HepG2 (cell line): ENCODE results near the gene DPY19L1. TPM values are rescaled to one million over a fixed set of nuclear protein-coding genes. Genes with fewer than 3 reads are reported as not detected.

ENCODE experiments used
- ELF3 ChIP-seq: IDR thresholded peaks from 2 replicates; pipeline ENCODE4 v1.6.1; 2016; ENCODE audit warnings: missing genetic modification reagents, missing compliant biosample characterization
- KAT2B ChIP-seq: fragments of 150-350 bp; IDR thresholded peaks from 2 replicates; pipeline ENCODE4 v1.6.1; 2014; ENCODE audit warnings: low read depth, low read length, borderline replicate concordance
- NBN ChIP-seq: fragments of 450-650 bp; conservative IDR thresholded peaks from 2 replicates; pipeline ENCODE4 v1.6.1; 2017
- NCOA2 ChIP-seq: sonication (generic); formaldehyde crosslinking; IDR thresholded peaks from 2 replicates; pipeline ENCODE4 v1.8.0; 2022; ENCODE audit warnings: inconsistent platforms
- NCOA5 ChIP-seq: sonication (generic); formaldehyde crosslinking; IDR thresholded peaks from 2 replicates; pipeline ENCODE4 v1.4.0; 2020; ENCODE audit warnings: missing genetic modification reagents
- POLR2AphosphoS5 ChIP-seq: IDR thresholded peaks from 2 replicates; pipeline ENCODE4 v1.6.1; 2012; ENCODE audit warnings: low read depth, low read length
- SALL2 ChIP-seq: sonication (generic); formaldehyde crosslinking; IDR thresholded peaks from 2 replicates; pipeline ENCODE4 v1.8.1; 2023; ENCODE audit warnings: mild to moderate bottlenecking, missing genetic modification reagents, inconsistent platforms
- SMAD9 ChIP-seq: sonication (generic); formaldehyde crosslinking; IDR thresholded peaks from 2 replicates; pipeline ENCODE4 v1.5.1; 2020; ENCODE audit warnings: mild to moderate bottlenecking, missing genetic modification reagents
- SYNCRIP ChIP-seq: fragments of 200-400 bp; formaldehyde crosslinking; IDR thresholded peaks from 2 replicates; pipeline ENCODE4 v1.6.1; 2018; ENCODE audit warnings: mild to moderate bottlenecking, low read depth, low read length; ENCODE audit not compliant: insufficient read depth
- TBP ChIP-seq: sonication (generic); formaldehyde crosslinking; IDR thresholded peaks from 2 replicates; pipeline ENCODE4 v1.5.0; 2020; ENCODE audit warnings: missing genetic modification reagents
- TMF1 ChIP-seq: sonication (generic); formaldehyde crosslinking; IDR thresholded peaks from 2 replicates; pipeline ENCODE4 v1.8.1; 2022; ENCODE audit warnings: low read depth, missing genetic modification reagents
- ZIK1 ChIP-seq: sonication (generic); formaldehyde crosslinking; IDR thresholded peaks from 2 replicates; pipeline ENCODE4 v1.5.0; 2020; ENCODE audit warnings: mild to moderate bottlenecking, low read depth, missing genetic modification reagents, borderline replicate concordance
- ZNF460 ChIP-seq: sonication (generic); formaldehyde crosslinking; IDR thresholded peaks from 2 replicates; pipeline ENCODE4 v1.5.1; 2020; ENCODE audit warnings: missing genetic modification reagents, mild to moderate bottlenecking, borderline replicate concordance
- ZNF468 ChIP-seq: sonication (generic); formaldehyde crosslinking; IDR thresholded peaks from 2 replicates; pipeline ENCODE4 v1.8.0; 2022; ENCODE audit warnings: mild to moderate bottlenecking, moderate library complexity, missing genetic modification reagents
- ZNF607 ChIP-seq: sonication (generic); formaldehyde crosslinking; IDR thresholded peaks from 2 replicates; pipeline ENCODE4 v1.5.1; 2020; ENCODE audit warnings: missing genetic modification reagents, mild to moderate bottlenecking, borderline replicate concordance
- ZNF768 ChIP-seq: sonication (generic); formaldehyde crosslinking; IDR thresholded peaks from 2 replicates; pipeline ENCODE4 v1.4.0; 2020; ENCODE audit warnings: missing genetic modification reagents
- polyA plus RNA-seq, 8 experiments: library from polyadenylated mRNA; depleted of rRNA in 3 of 8; stranded (reverse) in 7 of 8; unstranded in 1 of 8; fragments of >200 nt; fragmentation: Illumina TruSeq in 4 of 8; extraction: Trizol in 4 of 8; gene quantifications; 2 replicates each; pipeline versions ENCODE4 v1.2.1 to v1.2.3, GENCODE V29; 2011 to 2016; ENCODE audit warnings: low read depth in 4 of 8, missing spikeins in 1 of 8, mixed read lengths in 1 of 8; ENCODE audit not compliant: insufficient read depth in 1 of 8
- total RNA-seq, 5 experiments: library from RNA; depleted of rRNA; stranded (reverse); fragments of >200 nt; fragmentation: Illumina TruSeq; extraction: Trizol; gene quantifications; 2 replicates each; pipeline ENCODE4 v1.2.3, GENCODE V29; 2016; ENCODE audit warnings: low read depth in 1 of 5
- TF ChIP-seq, protein P1 (sequence below): sonication (generic); formaldehyde crosslinking; IDR thresholded peaks from 2 replicates; pipeline ENCODE4 v1.4.0; 2020; ENCODE audit warnings: missing genetic modification reagents, mild to moderate bottlenecking, borderline replicate concordance
- TF ChIP-seq, protein P2 (sequence below): sonication (generic); formaldehyde crosslinking; conservative IDR thresholded peaks from 2 replicates; pipeline ENCODE4 v1.4.0; 2020; ENCODE audit warnings: missing genetic modification reagents
- TF ChIP-seq, protein P3 (sequence below): sonication (generic); formaldehyde crosslinking; IDR thresholded peaks from 2 replicates; pipeline ENCODE4 v1.4.0; 2020; ENCODE audit warnings: mild to moderate bottlenecking, low read depth, missing genetic modification reagents
- TF ChIP-seq, protein P4 (sequence below): sonication (generic); formaldehyde crosslinking; IDR thresholded peaks from 2 replicates; pipeline ENCODE4 v1.4.0; 2020; ENCODE audit warnings: missing genetic modification reagents
- TF ChIP-seq, protein P5 (sequence below): sonication (generic); formaldehyde crosslinking; IDR thresholded peaks from 2 replicates; pipeline ENCODE4 v1.5.0; 2020; ENCODE audit warnings: missing genetic modification reagents, mild to moderate bottlenecking, borderline replicate concordance
- TF ChIP-seq, protein P6 (sequence below): fragments of 450-650 bp; IDR thresholded peaks from 2 replicates; pipeline ENCODE4 v1.6.1; 2016

Gene DPY19L1
- total and polyA plus RNA-seq, 2 of the 13 experiments (the other 11 are each of a cell fraction or from before 2014, with no cell fraction given), result 18.9 to 32.6 TPM

DNA sequence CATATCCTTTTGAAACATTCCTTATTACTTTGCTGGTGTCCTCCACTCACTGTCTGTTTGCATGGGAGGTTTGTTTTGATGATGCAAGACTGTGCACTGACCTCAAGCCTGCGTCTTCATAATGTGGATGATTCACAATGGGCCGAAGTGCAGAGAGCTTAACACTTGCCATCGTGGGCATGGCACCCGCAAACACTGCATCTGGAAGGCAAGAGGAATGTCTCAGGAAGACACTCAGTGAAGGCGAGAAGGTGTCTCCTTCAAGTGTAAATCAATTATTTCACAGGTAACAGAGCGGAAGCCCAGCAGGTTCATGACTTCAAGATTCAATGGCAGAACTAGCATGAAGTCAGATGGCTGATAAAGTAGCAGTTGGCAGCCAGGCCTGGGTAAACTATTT, 98.1 kb downstream of the DPY19L1 start (continued):
- no peak for TF ChIP-seq NCOA5 (CRISPR knock-in tag)
- no peak for TF ChIP-seq ZNF768 (CRISPR knock-in tag)
- TF ChIP-seq ZNF460 (CRISPR knock-in tag), result no peak
- peak; percentile 78 for TF ChIP-seq ELF3 (CRISPR knock-in tag)
- TF ChIP-seq, protein P1, sequence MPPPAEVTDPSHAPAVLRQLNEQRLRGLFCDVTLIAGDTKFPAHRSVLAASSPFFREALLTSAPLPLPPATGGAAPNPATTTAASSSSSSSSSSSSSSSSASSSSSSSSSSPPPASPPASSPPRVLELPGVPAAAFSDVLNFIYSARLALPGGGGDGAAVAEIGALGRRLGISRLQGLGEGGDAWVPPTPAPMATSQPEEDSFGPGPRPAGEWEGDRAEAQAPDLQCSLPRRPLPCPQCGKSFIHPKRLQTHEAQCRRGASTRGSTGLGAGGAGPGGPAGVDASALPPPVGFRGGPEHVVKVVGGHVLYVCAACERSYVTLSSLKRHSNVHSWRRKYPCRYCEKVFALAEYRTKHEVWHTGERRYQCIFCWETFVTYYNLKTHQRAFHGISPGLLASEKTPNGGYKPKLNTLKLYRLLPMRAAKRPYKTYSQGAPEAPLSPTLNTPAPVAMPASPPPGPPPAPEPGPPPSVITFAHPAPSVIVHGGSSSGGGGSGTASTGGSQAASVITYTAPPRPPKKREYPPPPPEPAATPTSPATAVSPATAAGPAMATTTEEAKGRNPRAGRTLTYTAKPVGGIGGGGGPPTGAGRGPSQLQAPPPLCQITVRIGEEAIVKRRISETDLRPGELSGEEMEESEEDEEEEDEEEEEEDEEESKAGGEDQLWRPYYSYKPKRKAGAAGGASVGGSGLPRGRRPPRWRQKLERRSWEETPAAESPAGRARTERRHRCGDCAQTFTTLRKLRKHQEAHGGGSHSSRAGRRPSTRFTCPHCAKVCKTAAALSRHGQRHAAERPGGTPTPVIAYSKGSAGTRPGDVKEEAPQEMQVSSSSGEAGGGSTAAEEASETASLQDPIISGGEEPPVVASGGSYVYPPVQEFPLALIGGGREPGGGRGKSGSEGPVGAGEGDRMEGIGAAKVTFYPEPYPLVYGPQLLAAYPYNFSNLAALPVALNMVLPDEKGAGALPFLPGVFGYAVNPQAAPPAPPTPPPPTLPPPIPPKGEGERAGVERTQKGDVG (CRISPR knock-in tag), result no peak
- no peak for TF ChIP-seq TBP
- TF ChIP-seq NCOA2 (CRISPR knock-in tag), result peak; percentile 68; the same call in 1 of the 2 replicates
- TF ChIP-seq, protein P2, sequence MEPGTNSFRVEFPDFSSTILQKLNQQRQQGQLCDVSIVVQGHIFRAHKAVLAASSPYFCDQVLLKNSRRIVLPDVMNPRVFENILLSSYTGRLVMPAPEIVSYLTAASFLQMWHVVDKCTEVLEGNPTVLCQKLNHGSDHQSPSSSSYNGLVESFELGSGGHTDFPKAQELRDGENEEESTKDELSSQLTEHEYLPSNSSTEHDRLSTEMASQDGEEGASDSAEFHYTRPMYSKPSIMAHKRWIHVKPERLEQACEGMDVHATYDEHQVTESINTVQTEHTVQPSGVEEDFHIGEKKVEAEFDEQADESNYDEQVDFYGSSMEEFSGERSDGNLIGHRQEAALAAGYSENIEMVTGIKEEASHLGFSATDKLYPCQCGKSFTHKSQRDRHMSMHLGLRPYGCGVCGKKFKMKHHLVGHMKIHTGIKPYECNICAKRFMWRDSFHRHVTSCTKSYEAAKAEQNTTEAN (CRISPR knock-in tag), result no peak
- no peak for TF ChIP-seq ZNF468 (CRISPR knock-in tag)
- no peak for TF ChIP-seq KAT2B
- no peak for TF ChIP-seq SMAD9 (CRISPR knock-in tag)
- no peak for TF ChIP-seq POLR2AphosphoS5
- TF ChIP-seq, protein P3, sequence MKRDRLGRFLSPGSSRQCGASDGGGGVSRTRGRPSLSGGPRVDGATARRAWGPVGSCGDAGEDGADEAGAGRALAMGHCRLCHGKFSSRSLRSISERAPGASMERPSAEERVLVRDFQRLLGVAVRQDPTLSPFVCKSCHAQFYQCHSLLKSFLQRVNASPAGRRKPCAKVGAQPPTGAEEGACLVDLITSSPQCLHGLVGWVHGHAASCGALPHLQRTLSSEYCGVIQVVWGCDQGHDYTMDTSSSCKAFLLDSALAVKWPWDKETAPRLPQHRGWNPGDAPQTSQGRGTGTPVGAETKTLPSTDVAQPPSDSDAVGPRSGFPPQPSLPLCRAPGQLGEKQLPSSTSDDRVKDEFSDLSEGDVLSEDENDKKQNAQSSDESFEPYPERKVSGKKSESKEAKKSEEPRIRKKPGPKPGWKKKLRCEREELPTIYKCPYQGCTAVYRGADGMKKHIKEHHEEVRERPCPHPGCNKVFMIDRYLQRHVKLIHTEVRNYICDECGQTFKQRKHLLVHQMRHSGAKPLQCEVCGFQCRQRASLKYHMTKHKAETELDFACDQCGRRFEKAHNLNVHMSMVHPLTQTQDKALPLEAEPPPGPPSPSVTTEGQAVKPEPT (CRISPR knock-in tag), result no peak
- TF ChIP-seq SALL2 (CRISPR knock-in tag), result no peak
- no peak for TF ChIP-seq TMF1
- TF ChIP-seq, protein P4, sequence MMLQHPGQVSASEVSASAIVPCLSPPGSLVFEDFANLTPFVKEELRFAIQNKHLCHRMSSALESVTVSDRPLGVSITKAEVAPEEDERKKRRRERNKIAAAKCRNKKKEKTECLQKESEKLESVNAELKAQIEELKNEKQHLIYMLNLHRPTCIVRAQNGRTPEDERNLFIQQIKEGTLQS (CRISPR knock-in tag), result peak; percentile 98
- TF ChIP-seq NBN, result no peak
- TF ChIP-seq, protein P5, sequence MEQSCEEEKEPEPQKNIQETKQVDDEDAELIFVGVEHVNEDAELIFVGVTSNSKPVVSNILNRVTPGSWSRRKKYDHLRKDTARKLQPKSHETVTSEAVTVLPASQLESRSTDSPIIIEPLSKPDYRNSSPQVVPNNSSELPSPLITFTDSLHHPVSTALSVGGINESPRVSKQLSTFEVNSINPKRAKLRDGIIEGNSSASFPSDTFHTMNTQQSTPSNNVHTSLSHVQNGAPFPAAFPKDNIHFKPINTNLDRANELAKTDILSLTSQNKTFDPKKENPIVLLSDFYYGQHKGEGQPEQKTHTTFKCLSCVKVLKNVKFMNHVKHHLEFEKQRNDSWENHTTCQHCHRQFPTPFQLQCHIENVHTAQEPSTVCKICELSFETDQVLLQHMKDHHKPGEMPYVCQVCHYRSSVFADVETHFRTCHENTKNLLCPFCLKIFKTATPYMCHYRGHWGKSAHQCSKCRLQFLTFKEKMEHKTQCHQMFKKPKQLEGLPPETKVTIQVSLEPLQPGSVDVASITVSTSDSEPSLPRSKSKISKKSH, result no peak
- TF ChIP-seq, protein P6, sequence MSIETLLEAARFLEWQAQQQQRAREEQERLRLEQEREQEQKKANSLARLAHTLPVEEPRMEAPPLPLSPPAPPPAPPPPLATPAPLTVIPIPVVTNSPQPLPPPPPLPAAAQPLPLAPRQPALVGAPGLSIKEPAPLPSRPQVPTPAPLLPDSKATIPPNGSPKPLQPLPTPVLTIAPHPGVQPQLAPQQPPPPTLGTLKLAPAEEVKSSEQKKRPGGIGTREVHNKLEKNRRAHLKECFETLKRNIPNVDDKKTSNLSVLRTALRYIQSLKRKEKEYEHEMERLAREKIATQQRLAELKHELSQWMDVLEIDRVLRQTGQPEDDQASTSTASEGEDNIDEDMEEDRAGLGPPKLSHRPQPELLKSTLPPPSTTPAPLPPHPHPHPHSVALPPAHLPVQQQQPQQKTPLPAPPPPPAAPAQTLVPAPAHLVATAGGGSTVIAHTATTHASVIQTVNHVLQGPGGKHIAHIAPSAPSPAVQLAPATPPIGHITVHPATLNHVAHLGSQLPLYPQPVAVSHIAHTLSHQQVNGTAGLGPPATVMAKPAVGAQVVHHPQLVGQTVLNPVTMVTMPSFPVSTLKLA, result no peak
- TF ChIP-seq SYNCRIP, result no peak
- TF ChIP-seq ZNF607 (CRISPR knock-in tag), result no peak
- TF ChIP-seq ZIK1 (CRISPR knock-in tag), result no peak
